ENCODE measurements around the gene GPATCH4. TPM values are rescaled to one million over a fixed set of nuclear protein-coding genes. Genes with fewer than 3 reads are reported as not detected.

The GPATCH4 gene
- total RNA-seq, 1 experiment from 2014 or later, result 39.4 TPM

DNA sequence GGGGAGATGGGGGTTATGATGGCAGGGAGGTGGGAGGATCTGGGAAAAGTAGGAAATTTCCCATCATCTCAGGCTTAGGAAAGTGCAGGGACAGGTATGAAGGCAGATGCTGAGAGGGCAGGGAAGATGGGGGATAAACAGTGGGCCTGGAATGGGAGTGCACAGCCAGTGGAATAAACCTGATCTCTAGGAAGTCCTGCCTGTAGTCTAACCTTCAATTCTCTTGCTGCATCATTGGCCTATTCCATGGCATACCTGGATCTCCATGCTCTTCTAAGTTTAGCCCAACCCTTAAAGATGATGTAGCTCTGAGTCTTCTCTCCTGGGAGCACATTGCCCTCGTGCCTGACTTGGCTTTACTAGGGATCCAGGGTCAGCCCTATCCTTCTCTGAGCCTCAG is 43.4 kb upstream of the GPATCH4 start (continued):
- no peak for TF ChIP-seq SP1 (IDR thresholded peaks at IDR 0.05; ENCODE audit: low read depth)
- TF ChIP-seq POLR2AphosphoS5 (IDR thresholded peaks at IDR 0.05; ENCODE audit: low read depth, low read length), result no peak
- TF ChIP-seq, protein P1, sequence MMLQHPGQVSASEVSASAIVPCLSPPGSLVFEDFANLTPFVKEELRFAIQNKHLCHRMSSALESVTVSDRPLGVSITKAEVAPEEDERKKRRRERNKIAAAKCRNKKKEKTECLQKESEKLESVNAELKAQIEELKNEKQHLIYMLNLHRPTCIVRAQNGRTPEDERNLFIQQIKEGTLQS (IDR thresholded peaks at IDR 0.05), result no peak
- no peak for TF ChIP-seq RAD21 (IDR thresholded peaks at IDR 0.05; ENCODE audit: low read depth)

DNA sequence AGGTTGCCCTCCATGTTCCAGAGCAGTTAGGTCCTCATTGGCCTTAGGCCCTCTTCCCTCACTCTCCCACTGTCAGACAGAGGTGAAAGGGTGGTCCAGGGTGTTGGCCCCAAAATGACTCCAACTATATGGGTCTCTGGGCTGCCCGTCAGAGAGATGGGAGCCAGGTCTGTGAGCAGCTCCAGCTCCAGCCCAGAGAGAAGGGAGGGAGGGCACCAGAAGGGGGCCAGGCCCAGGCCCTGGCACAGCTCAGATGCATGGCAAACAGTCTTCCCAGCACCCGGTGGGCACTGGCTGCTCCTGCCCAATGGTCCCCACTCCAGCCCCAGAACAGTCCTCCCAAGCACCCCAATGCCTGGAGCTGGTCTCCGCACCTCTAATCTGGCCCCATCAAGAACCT is 42.9 kb upstream of the GPATCH4 start:
- BruUV-seq (replicated peaks), result no TSS peak
- TF ChIP-seq RAD21 (IDR thresholded peaks at IDR 0.05; ENCODE audit: low read depth) (no peak), CEBPB (IDR thresholded peaks at IDR 0.05; ENCODE audit: low read depth) (no peak), ZNF274 (IDR thresholded peaks at IDR 0.05; ENCODE audit: low read depth, low read length) (no peak), POLR2A (IDR thresholded peaks at IDR 0.05; ENCODE audit: borderline replicate concordance, extremely low read depth, insufficient read depth, insufficient read length) (no peak), FOSL1 (IDR thresholded peaks at IDR 0.05; ENCODE audit: low read depth) (no peak), ZFX (IDR thresholded peaks at IDR 0.05) (no peak), EGR1 (IDR thresholded peaks at IDR 0.05; ENCODE audit: low read depth) (no peak)
- TF ChIP-seq, protein P2, sequence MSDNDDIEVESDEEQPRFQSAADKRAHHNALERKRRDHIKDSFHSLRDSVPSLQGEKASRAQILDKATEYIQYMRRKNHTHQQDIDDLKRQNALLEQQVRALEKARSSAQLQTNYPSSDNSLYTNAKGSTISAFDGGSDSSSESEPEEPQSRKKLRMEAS (IDR thresholded peaks at IDR 0.05), result no peak
- TF ChIP-seq, protein P1 (IDR thresholded peaks at IDR 0.05), result no peak
- TF ChIP-seq, protein P3, sequence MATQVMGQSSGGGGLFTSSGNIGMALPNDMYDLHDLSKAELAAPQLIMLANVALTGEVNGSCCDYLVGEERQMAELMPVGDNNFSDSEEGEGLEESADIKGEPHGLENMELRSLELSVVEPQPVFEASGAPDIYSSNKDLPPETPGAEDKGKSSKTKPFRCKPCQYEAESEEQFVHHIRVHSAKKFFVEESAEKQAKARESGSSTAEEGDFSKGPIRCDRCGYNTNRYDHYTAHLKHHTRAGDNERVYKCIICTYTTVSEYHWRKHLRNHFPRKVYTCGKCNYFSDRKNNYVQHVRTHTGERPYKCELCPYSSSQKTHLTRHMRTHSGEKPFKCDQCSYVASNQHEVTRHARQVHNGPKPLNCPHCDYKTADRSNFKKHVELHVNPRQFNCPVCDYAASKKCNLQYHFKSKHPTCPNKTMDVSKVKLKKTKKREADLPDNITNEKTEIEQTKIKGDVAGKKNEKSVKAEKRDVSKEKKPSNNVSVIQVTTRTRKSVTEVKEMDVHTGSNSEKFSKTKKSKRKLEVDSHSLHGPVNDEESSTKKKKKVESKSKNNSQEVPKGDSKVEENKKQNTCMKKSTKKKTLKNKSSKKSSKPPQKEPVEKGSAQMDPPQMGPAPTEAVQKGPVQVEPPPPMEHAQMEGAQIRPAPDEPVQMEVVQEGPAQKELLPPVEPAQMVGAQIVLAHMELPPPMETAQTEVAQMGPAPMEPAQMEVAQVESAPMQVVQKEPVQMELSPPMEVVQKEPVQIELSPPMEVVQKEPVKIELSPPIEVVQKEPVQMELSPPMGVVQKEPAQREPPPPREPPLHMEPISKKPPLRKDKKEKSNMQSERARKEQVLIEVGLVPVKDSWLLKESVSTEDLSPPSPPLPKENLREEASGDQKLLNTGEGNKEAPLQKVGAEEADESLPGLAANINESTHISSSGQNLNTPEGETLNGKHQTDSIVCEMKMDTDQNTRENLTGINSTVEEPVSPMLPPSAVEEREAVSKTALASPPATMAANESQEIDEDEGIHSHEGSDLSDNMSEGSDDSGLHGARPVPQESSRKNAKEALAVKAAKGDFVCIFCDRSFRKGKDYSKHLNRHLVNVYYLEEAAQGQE (IDR thresholded peaks at IDR 0.05; ENCODE audit: low read depth), result no peak
- TF ChIP-seq, protein P4, sequence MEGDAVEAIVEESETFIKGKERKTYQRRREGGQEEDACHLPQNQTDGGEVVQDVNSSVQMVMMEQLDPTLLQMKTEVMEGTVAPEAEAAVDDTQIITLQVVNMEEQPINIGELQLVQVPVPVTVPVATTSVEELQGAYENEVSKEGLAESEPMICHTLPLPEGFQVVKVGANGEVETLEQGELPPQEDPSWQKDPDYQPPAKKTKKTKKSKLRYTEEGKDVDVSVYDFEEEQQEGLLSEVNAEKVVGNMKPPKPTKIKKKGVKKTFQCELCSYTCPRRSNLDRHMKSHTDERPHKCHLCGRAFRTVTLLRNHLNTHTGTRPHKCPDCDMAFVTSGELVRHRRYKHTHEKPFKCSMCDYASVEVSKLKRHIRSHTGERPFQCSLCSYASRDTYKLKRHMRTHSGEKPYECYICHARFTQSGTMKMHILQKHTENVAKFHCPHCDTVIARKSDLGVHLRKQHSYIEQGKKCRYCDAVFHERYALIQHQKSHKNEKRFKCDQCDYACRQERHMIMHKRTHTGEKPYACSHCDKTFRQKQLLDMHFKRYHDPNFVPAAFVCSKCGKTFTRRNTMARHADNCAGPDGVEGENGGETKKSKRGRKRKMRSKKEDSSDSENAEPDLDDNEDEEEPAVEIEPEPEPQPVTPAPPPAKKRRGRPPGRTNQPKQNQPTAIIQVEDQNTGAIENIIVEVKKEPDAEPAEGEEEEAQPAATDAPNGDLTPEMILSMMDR (IDR thresholded peaks at IDR 0.05 in 2 of 3, conservative IDR thresholded peaks at IDR 0.05 in 1 of 3; ENCODE audit: borderline replicate concordance in 1 of 3, insufficient read depth in 1 of 3, low read depth in 2 of 3, low read length in 2 of 3), result no peak
- H3K4me1 ChIP-seq (ENCODE audit: control insufficient read depth in 1 of 2, insufficient read depth in 2 of 2, low read length in 2 of 2), result peaks cover 8 to 22% of the 10 kb centered on the region in 2 experiments; a peak in 3 of 4 replicates
- no peaks in the 10 kb centered on the region for H3K9me2 ChIP-seq (ENCODE audit: insufficient read depth)
- POLR2A ChIA-PET, result interaction anchor here (0.6 kb wide), 1 partner anchor 14 kb away, joined by 3 read pairs; no protein-coding TSS in a partner anchor
- RAD21 ChIA-PET (ENCODE audit: low non-redundant PET in 1 of 2, low total read pairs in 2 of 2, uncharacterized antibody in 2 of 2, unreplicated experiment in 2 of 2), result no interaction called here
- H3K9ac ChIP-seq (ENCODE audit: low read length), result no peak overlapping the region
- H2AFZ ChIP-seq (ENCODE audit: low read depth, low read length, poor library complexity, severe bottlenecking), result no peak overlapping the region
- intact Hi-C loops (cut with micrococcal nuclease), result no loop called here
- ATAC-seq, result no peak
- DNase-seq (ENCODE audit: low read depth, low spot score), result no peak
- peaks cover 40 to 62% of the 10 kb centered on the region in 2 experiments for H3K36me3 ChIP-seq (ENCODE audit: control insufficient read depth in 1 of 2, insufficient read depth in 2 of 2, low read length in 2 of 2)
- no peak overlapping the region for H3K4me3 ChIP-seq (replicated peaks in 1 of 2; ENCODE audit: low read depth in 1 of 2, low read length in 2 of 2)
- H3K9me3 ChIP-seq (ENCODE audit: control insufficient read depth in 1 of 2, insufficient read depth in 1 of 2, low read depth in 1 of 2, low read length in 2 of 2), result no peaks in the 10 kb centered on the region
- H3K27ac ChIP-seq (ENCODE audit: low read depth, low read length), result no peak overlapping the region
- CTCF ChIA-PET, result no interaction called here
- peaks cover 13% of the 10 kb centered on the region; the same call in 1 of the 2 replicates for H3K79me2 ChIP-seq (ENCODE audit: insufficient read depth, low read length)
- no peaks in the 10 kb centered on the region for H4K20me1 ChIP-seq (ENCODE audit: insufficient read depth)
- H3K4me2 ChIP-seq (ENCODE audit: low read length), result no peak overlapping the region
- H3K27me3 ChIP-seq (ENCODE audit: insufficient read depth, low read length), result no peaks in the 10 kb centered on the region

All from HCT116 (cell line).